ENCODE results near the gene PTPRT. TPM values are rescaled to one million over a fixed set of nuclear protein-coding genes. Genes with fewer than 3 reads are reported as not detected.

The PTPRT gene
- total RNA-seq, 1 donor from 2014 or later, result not detected

- no peaks in the 10 kb centered on the region for H3K9me3 ChIP-seq
- DNase-seq (ENCODE audit: extremely low spot score in 2 of 2), result no peak
- H3K4me3 ChIP-seq, result no peak overlapping the region
- H3K27ac ChIP-seq, result no peak overlapping the region
- no peaks in the 10 kb centered on the region for H3K36me3 ChIP-seq
- intact Hi-C loops (cut with DNase I), result no loop called here
- no peaks in the 10 kb centered on the region for H3K4me1 ChIP-seq
- TF ChIP-seq POLR2A (IDR thresholded peaks at IDR 0.05), result no peak
- H3K27me3 ChIP-seq, result no peaks in the 10 kb centered on the region
Measured at GRCh38 chr20:42735539-42735938, 454.2 kb downstream of the PTPRT start.

GRCh38 chr20:42734660-42735368 is 454.9 kb downstream of the PTPRT start:
- no peak overlapping the region for H3K27ac ChIP-seq
- no peaks in the 10 kb centered on the region for H3K9me3 ChIP-seq
- H3K4me1 ChIP-seq, result no peaks in the 10 kb centered on the region
- intact Hi-C loops (cut with DNase I), result no loop called here
- H3K4me3 ChIP-seq, result no peak overlapping the region
- H3K36me3 ChIP-seq, result no peaks in the 10 kb centered on the region
- DNase-seq (ENCODE audit: extremely low spot score in 2 of 2), result no peak
- no peaks in the 10 kb centered on the region for H3K27me3 ChIP-seq
- TF ChIP-seq POLR2A (IDR thresholded peaks at IDR 0.05) (no peak), CTCF (IDR thresholded peaks at IDR 0.05) (no peak), POLR2AphosphoS5 (IDR thresholded peaks at IDR 0.05; ENCODE audit: insufficient read depth in 1 of 2, low read depth in 1 of 2) (no peak)

GRCh38 chr20:42721923-42722322 is 467.8 kb downstream of the PTPRT start:
- TF ChIP-seq CTCF (IDR thresholded peaks at IDR 0.05) (no peak), POLR2AphosphoS5 (IDR thresholded peaks at IDR 0.05; ENCODE audit: insufficient read depth in 1 of 2, low read depth in 1 of 2) (no peak), POLR2A (IDR thresholded peaks at IDR 0.05) (no peak)
- Histone ChIP-seq H3K27ac (no peak overlapping the region), H3K36me3 (no peaks in the 10 kb centered on the region), H3K4me1 (no peaks in the 10 kb centered on the region), H3K9me3 (no peaks in the 10 kb centered on the region), H3K27me3 (no peaks in the 10 kb centered on the region), H3K4me3 (no peak overlapping the region)
- no peak for DNase-seq (ENCODE audit: extremely low spot score in 2 of 2)
- intact Hi-C loops (cut with DNase I), result no loop called here

- Histone ChIP-seq H3K36me3 (no peaks in the 10 kb centered on the region), H3K4me3 (no peak overlapping the region), H3K27ac (no peak overlapping the region), H3K9me3 (no peaks in the 10 kb centered on the region), H3K27me3 (no peaks in the 10 kb centered on the region), H3K4me1 (no peaks in the 10 kb centered on the region)
- TF ChIP-seq POLR2AphosphoS5 (IDR thresholded peaks at IDR 0.05; ENCODE audit: insufficient read depth in 1 of 2, low read depth in 1 of 2) (no peak), POLR2A (IDR thresholded peaks at IDR 0.05) (no peak), CTCF (IDR thresholded peaks at IDR 0.05) (no peak)
- intact Hi-C loops (cut with DNase I), result no loop called here
- no peak for DNase-seq (ENCODE audit: extremely low spot score in 2 of 2)
Measured at GRCh38 chr20:42714298-42715141, 475.2 kb downstream of the PTPRT start.

- Histone ChIP-seq H3K27me3 (no peaks in the 10 kb centered on the region), H3K9me3 (no peaks in the 10 kb centered on the region), H3K4me1 (no peaks in the 10 kb centered on the region), H3K27ac (no peak overlapping the region), H3K4me3 (no peak overlapping the region), H3K36me3 (no peaks in the 10 kb centered on the region)
- TF ChIP-seq POLR2AphosphoS5 (IDR thresholded peaks at IDR 0.05; ENCODE audit: insufficient read depth in 1 of 2, low read depth in 1 of 2) (no peak), POLR2A (IDR thresholded peaks at IDR 0.05) (no peak), CTCF (IDR thresholded peaks at IDR 0.05) (no peak)
- no peak for DNase-seq (ENCODE audit: extremely low spot score in 2 of 2)
- intact Hi-C loops (cut with DNase I), result no loop called here
Measured at GRCh38 chr20:42708266-42708665, 481.4 kb downstream of the PTPRT start.
